G401.6 (cell line): ENCODE data around the gene ADSS1.

Experiments
- FAIRE-seq: peaks from 2 replicates; lab custom pipeline; 2012; peaks lifted over from hg19 to GRCh38; lab: Jason Lieb, UNC

The ADSS1 gene

DNA sequence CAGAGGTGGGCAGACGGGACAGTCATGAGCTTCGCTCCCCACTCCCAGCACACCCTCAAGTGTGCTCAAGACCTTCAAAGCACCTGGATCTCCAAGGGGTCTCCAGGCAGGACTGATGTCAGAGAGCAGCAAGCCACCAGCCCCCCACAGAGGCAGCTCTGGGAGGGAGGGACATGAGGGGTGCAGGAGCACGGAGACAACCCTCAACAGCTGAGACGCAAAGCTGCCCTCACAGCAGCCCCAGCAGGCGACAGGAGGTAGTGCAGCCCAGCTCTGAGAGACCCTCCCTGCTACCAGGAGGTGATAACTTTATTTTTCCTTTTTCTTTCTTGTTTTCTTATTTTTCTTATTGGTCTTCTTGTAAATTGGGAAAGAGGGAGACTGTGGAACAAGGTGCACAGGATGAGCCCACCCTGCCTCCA, 46.8 kb downstream of the ADSS1 start:
- FAIRE-seq = no peak

GRCh38 chr14:104771374-104771773, 47.3 kb downstream of the ADSS1 start:
- FAIRE-seq = no peak

- FAIRE-seq = no peak
These were observed 48.1 kb downstream of the ADSS1 start for GRCh38 chr14:104771918-104772706.

GRCh38 chr14:104772707-104773504, 48.9 kb downstream of the ADSS1 start:
- FAIRE-seq = no peak

DNA sequence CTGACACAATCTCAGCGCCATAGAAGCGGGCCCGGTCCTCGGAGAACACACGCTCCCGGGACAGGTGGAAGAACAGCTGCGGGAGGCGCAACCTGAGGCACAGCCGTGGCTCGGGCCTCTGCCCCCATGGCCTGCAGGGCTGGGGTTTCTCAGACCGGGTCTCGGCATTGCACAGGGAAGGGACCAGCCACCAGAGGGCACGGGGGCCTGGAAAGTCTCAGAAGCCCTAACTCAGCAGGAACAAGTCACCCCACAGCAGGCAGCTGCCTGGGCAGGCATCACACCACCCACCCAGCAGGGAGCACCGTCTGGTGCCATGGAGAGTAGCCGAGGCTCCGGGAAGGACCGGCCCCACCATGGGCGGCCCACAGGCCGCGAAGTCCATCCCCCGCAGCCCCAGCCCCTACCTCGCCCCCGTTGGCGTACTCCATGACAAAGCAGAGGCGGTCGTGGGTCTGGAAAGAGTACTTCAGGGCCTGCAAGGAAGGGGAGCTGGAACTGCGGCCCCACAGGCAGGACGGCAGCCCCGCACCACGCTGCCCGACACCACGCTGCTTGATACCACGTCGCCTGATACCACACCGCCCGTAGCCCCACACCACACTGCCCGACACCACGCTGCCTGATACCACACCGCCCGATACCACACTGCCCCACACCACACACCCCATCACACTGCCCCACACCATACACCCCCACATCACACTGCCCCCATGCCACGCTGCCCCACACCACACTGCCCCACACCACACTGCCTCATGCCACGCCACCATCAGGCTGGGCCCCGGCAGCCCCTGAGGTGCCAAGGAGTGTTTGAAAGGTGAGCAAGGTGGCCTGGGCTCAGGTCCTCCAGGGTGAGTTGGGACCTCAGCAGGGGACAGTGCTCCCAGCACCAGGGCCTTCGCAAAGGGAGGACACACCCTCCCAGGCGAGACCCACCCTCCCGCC, 49.8 kb downstream of the ADSS1 start:
- FAIRE-seq = no peak

GRCh38 chr14:104774453-104775072, 50.5 kb downstream of the ADSS1 start:
- no peak for FAIRE-seq

DNA sequence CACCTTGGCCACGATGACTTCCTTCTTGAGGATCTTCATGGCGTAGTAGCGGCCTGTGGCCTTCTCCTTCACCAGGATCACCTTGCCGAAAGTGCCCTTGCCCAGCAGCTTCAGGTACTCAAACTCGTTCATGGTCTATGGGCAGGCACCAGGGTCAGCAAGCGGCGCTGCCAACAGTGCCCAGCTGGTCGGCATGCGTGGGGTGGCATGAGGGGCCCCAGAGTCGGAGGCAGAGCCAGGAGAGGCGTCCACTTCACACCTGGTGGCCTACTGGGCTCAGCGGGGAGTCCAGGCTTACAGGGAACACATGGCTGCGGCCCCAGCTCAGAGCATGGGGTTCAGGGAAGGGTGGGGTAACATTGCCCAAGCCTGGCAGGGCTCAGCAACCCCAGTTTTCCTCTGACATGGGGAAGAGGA, 51.1 kb downstream of the ADSS1 start:
- no peak for FAIRE-seq

DNA sequence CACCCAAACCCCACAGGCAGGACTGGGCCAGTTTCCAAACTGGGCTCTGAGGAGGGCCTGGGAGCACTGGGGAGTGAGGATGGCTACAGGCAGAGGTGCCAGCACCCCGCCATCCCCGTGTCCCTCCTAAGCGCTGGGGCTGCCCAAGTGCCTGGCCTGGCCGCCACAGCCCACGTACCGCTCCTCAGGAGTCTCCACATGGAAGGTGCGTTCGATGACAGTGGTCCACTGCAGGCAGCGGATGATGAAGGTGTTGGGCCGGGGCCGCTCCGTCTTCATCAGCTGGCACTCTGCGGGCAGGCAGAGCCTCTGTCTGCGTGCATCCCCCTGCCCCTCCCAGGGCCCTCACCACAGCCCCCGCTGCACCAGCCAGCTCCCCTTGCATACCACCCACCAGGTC, 52.5 kb downstream of the ADSS1 start:
- FAIRE-seq = no peak

GRCh38 chr14:104776961-104777807, 53.2 kb downstream of the ADSS1 start:
- no peak for FAIRE-seq

DNA sequence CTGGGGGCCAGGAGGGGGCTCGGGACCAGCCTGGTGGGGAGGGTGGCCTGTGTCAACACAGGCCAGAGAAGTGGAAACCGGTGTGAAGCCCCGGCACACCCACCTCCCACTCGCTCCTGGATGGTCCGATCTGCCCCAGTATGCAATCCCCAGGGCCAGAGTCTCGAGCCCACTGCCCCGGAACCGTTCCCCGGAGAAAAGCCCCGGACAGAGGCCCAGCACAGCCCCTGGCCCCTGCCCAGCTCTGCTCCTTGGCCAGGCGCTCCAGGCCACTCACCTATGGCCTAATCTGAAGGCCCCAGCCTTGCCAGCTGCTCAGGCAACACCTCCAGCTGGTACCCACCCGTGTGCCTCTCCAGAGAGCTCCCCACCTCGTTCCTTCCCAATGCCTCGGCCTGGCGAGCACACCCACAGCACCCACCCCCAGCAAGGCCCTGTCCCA, 53.8 kb downstream of the ADSS1 start:
- FAIRE-seq = no peak

- no peak for FAIRE-seq
These were observed 54.8 kb downstream of the ADSS1 start for GRCh38 chr14:104778694-104779331.

GRCh38 chr14:104779776-104780512, 55.9 kb downstream of the ADSS1 start:
- no peak for FAIRE-seq

- FAIRE-seq = no peak
These were observed 56.5 kb downstream of the ADSS1 start for GRCh38 chr14:104780513-104781030.

GRCh38 chr14:104781271-104782077, 57.4 kb downstream of the ADSS1 start:
- no peak for FAIRE-seq

DNA sequence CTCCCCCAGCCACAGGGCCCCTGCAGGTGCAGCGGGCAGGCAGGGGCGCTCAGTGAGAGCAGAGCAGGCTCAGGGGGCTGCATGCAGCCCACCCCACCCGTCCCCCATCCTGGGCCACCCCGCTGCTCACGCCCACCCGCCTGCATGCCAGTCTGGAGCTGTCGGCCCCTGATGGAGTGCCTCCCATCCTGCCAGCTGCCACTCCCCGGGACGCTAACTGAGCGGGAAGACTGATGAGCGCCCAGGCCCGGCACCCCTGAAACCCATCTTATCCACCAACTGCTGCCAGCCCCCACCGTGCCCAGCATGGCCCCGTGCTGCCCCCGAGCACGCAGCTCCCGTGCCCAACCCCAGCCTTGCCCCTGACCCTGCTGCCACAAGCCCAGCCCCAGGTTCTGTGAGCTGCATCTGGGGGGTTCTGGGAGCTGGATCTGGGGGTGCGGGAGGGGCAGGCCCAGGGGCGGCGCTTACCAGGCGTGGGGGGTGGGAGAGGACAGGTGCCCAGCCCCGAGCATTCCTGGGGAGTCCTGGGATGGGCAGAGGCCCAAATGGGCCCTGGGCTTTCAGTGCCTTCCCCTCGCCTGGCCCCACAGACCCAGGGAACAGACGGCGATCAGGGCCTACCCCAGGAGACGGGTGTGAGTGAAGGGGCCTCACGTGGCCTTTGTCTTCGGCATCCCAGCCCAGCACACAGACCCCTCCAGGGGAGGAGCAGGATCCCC, 58.2 kb downstream of the ADSS1 start:
- FAIRE-seq = no peak

DNA sequence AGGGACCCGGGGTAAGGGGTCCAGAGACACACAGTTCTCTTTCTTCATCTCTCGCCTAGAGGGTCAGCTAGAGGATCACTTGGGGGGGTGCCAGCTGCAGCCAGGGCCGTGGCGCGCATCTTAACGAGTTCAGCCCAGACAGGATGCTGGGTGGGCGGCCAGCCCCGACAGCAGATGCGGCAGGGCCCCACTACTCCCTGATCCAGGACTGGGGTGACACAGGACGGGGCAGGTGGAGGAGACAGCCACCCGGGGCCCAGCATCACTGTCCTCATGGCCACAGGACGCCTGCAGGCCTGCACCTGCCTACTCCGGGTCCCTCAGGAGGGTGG, 58.7 kb downstream of the ADSS1 start:
- no peak for FAIRE-seq

GRCh38 chr14:104783484-104784217, 59.6 kb downstream of the ADSS1 start:
- no peak for FAIRE-seq
